ENCODE data around the gene RPL3. TPM values are rescaled to one million over a fixed set of nuclear protein-coding genes. Genes with fewer than 3 reads are reported as not detected.

RPL3 gene
- total and polyA plus RNA-seq, 7 donors: 266 to 1,471 (median 470) TPM

GRCh38 chr22:39306456-39307361, 12.7 kb downstream of the RPL3 start:
- no peak overlapping the region for H3K27ac ChIP-seq
- WGBS, 3 donors: 58 to 66% (median 60%) methylated on average over 14 of the region's 14 CpGs
- peaks cover 11% of the 10 kb centered on the region for H3K4me1 ChIP-seq
- peaks cover 0 to 3% of the 10 kb centered on the region in 2 donors for H3K36me3 ChIP-seq (ENCODE audit: insufficient read depth in 1 of 2, low read depth in 1 of 2)
- H3K4me3 ChIP-seq: no peak overlapping the region
- TF ChIP-seq CTCF (IDR thresholded peaks at IDR 0.05): peak; percentile 23
- H3K27me3 ChIP-seq (ENCODE audit: insufficient read depth in 3 of 3, low read length in 2 of 3): no peaks in the 10 kb centered on the region
- ATAC-seq (peak in 1 of 4 donors; percentile 46), DNase-seq (no peak)
- intact Hi-C loops (cut with DNase I): loop anchor here (5.0 kb wide), 2 partner anchors 59 to 74 kb away; no protein-coding TSS in a partner anchor
- H3K9me3 ChIP-seq: no peaks in the 10 kb centered on the region

DNA sequence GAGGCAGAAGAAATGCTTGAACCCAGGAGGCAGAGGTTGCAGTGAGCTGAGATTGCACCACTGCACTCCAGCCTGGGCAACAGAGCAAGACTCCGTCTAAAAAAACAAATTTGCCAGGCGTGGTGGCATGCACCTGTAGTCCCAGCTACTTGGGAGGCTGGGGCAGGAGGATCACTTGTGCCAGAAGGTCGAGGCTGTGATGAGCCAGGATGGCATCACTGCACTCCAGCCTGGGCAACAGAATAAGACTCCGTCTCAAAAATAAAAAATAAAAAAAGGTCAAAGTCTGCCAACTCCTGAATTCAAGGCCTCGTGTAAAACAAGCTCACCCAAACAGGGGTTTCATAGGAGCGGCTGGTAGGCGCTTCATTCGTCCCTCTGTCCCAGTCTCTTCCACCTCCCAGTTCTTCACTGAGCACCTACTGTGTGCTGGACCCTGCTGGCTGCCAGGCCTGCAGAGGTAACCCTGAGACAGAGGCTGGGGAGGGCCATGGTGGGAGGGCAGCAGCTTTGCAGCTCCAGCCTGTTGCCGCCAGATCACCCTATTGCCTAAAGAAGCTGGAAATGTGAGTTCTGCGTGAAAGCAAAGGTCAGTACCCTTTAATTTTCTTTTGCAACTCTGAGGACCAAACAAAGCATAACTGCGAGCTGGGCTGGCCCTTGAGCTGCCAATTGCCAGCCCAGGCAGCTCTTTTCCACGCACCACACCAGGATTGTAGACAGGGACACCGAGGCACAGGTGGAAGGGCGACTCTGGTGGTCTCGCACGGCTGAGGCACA, 15.3 kb downstream of the RPL3 start:
- Histone ChIP-seq H3K4me3 (no peak overlapping the region), H3K36me3 (ENCODE audit: insufficient read depth in 1 of 2, low read depth in 1 of 2) (no peaks in the 10 kb centered on the region), H3K4me1 (peaks cover 21% of the 10 kb centered on the region), H3K27me3 (ENCODE audit: insufficient read depth in 3 of 3, low read length in 2 of 3) (no peaks in the 10 kb centered on the region), H3K27ac (no peak overlapping the region), H3K9me3 (no peaks in the 10 kb centered on the region)
- ATAC-seq (no peak), DNase-seq (peak in 1 of 2 donors; percentile 26)
- 88 to 93% (median 90%) methylated on average over 16 of the region's 16 CpGs for WGBS, 3 donors
- intact Hi-C loops (cut with DNase I): no loop called here
- no peak for TF ChIP-seq CTCF (IDR thresholded peaks at IDR 0.05)

- ATAC-seq (no peak), DNase-seq (no peak)
- TF ChIP-seq CTCF (IDR thresholded peaks at IDR 0.05): no peak
- H3K27me3 ChIP-seq (ENCODE audit: insufficient read depth in 3 of 3, low read length in 2 of 3): no peaks in the 10 kb centered on the region
- H3K4me3 ChIP-seq: no peak overlapping the region
- intact Hi-C loops (cut with DNase I): no loop called here
- H3K27ac ChIP-seq: no peak overlapping the region
- no peaks in the 10 kb centered on the region for H3K36me3 ChIP-seq (ENCODE audit: insufficient read depth in 1 of 2, low read depth in 1 of 2)
- H3K9me3 ChIP-seq: no peaks in the 10 kb centered on the region
- peaks cover 17% of the 10 kb centered on the region for H3K4me1 ChIP-seq
- WGBS, 3 donors: 90 to 95% (median 90%) methylated on average over 11 of the region's 11 CpGs
These were observed 16.1 kb downstream of the RPL3 start for GRCh38 chr22:39303358-39303757.

DNA sequence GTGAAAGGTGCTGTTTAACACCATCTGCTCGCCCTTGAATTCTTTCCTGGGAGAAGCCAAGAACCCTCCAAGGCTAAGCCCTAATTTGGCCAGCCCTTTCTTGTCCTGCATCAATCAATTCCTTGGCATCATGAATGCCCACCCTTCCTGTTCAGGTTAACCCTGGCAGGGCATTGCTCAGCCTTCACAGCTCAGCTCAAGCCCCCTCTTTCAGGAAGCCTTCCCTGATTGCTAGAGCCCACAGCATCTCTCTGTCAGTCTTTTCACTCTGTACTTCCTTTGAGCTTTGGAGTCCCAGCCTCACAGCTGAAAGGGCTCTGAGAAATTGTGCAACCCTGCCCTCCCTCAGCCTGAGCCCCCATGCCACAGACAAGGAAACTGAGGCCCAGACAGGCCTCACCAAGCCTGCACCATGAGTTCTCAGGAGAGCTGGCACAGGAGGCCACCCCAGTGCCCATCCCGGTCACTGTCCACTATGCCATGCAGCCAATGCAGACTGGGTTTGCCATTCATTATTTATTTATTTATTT, 16.9 kb downstream of the RPL3 start:
- TF ChIP-seq CTCF (IDR thresholded peaks at IDR 0.05): no peak
- no peak for ATAC-seq
- Histone ChIP-seq H3K4me1 (peaks cover 23% of the 10 kb centered on the region), H3K9me3 (no peaks in the 10 kb centered on the region), H3K36me3 (ENCODE audit: insufficient read depth in 1 of 2, low read depth in 1 of 2) (no peaks in the 10 kb centered on the region), H3K27me3 (ENCODE audit: insufficient read depth in 3 of 3, low read length in 2 of 3) (no peaks in the 10 kb centered on the region), H3K4me3 (no peak overlapping the region), H3K27ac (no peak overlapping the region)
- DNase-seq: no peak
- intact Hi-C loops (cut with DNase I): no loop called here
- 91 to 93% (median 91%) methylated on average over 2 of the region's 2 CpGs for WGBS, 3 donors

Data from psoas muscle (tissue), 8 donors.